HepG2 (cell line): ENCODE results near the gene CNNM2. TPM values are rescaled to one million over a fixed set of nuclear protein-coding genes. Genes with fewer than 3 reads are reported as not detected.

Experiments
- ATAC-seq: fragments of 200-7000 bp; cut with Tn5 transposase; 3 replicates; pipeline ENCODE4 v1.9.1; 2020; ENCODE audit warnings: mild to moderate bottlenecking, moderate library complexity
- BruUV-seq: library from RNA; stranded (reverse); fragments of 400-500 nt; replicated peaks from 2 replicates; lab custom pipeline; 2021; lab: Mats Ljungman, UMichigan
- CTCF ChIA-PET: fragments of 300-600 bp; formaldehyde crosslinking; extraction: SDS; loops from one replicate; lab custom pipeline; 2021; ENCODE audit warnings: low total read pairs, inconsistent platforms, low intra/inter-chr PET ratio; lab: Yijun Ruan, JAX
- POLR2A ChIA-PET: fragments of 350-600 bp; sonication (Branson Sonifier 250); formaldehyde crosslinking; loops from one replicate; lab custom pipeline; 2020; ENCODE audit warnings: antibody characterized with exemption, inconsistent platforms; lab: Yijun Ruan, JAX
- DNase-seq: peaks from one replicate; pipeline ENCODE4 v3.0.0-alpha.2; 2015; ENCODE audit warnings: low spot score
- FAIRE-seq: peaks from 3 replicates; lab custom pipeline; 2011; peaks lifted over from hg19 to GRCh38; lab: Jason Lieb, UNC
- H2AFZ ChIP-seq: one replicate; pipeline ENCODE4 v1.6.1; 2011; ENCODE audit warnings: low read length, inconsistent platforms
- H3K27ac ChIP-seq: fragments of 300-600 bp; 3 replicates; pipeline ENCODE4 v1.8.0; 2011; ENCODE audit warnings: mixed run types, mild to moderate bottlenecking, mixed read lengths, low read length, inconsistent platforms; ENCODE audit not compliant: insufficient read depth; ENCODE audit errors: extremely low read length
- H3K27me3 ChIP-seq, 2 experiments: fragments of 200-600 bp in 1 of 2; 2 replicates in 1 of 2; 3 replicates in 1 of 2; pipeline versions ENCODE4 v1.6.0 to v1.8.0; 2011; ENCODE audit warnings: low read length in 2 of 2, mild to moderate bottlenecking in 2 of 2, moderate library complexity in 2 of 2, inconsistent platforms in 1 of 2; ENCODE audit not compliant: insufficient read depth in 2 of 2, control insufficient read depth in 1 of 2
- H3K36me3 ChIP-seq, 2 experiments: fragments of 200-600 bp in 1 of 2; replicated peaks in 1 of 2; 2 replicates in 1 of 2; 3 replicates in 1 of 2; pipeline versions ENCODE4 v1.5.1 to v1.8.0; 2011; ENCODE audit warnings: low read length in 2 of 2, inconsistent platforms in 1 of 2; ENCODE audit not compliant: insufficient read depth in 2 of 2, control insufficient read depth in 1 of 2
- H3K4me1 ChIP-seq: 2 replicates; pipeline ENCODE4 v1.5.1; 2012; ENCODE audit warnings: low read length, inconsistent platforms; ENCODE audit not compliant: insufficient read depth
- H3K4me2 ChIP-seq: 2 replicates; pipeline ENCODE4 v1.6.0; 2011; ENCODE audit warnings: low read depth, low read length, inconsistent platforms
- H3K4me3 ChIP-seq, 3 experiments: fragments of 200-600 bp in 1 of 3; sonication (generic), shearing (Covaris generic) in 1 of 3; replicated peaks in 1 of 3; 2 replicates each; pipeline ENCODE4 v1.5.1; 2011 to 2016; ENCODE audit warnings: low read length in 3 of 3, inconsistent platforms in 2 of 3, low read depth in 2 of 3, mild to moderate bottlenecking in 2 of 3, control low read depth in 1 of 3, mixed read lengths in 1 of 3; ENCODE audit not compliant: insufficient read depth in 1 of 3
- H3K79me2 ChIP-seq: one replicate; pipeline ENCODE4 v1.6.1; 2011; ENCODE audit warnings: low read length, inconsistent platforms; ENCODE audit not compliant: insufficient read depth
- H3K9ac ChIP-seq: 2 replicates; pipeline ENCODE4 v1.6.0; 2011; ENCODE audit warnings: mild to moderate bottlenecking, low read depth, low read length, inconsistent platforms; ENCODE audit not compliant: insufficient read depth
- H3K9me3 ChIP-seq: 2 replicates; pipeline ENCODE4 v1.5.1; 2012; ENCODE audit warnings: mild to moderate bottlenecking, low read length
- H4K20me1 ChIP-seq: 2 replicates; pipeline ENCODE4 v1.6.0; 2011; ENCODE audit warnings: inconsistent platforms, mild to moderate bottlenecking, low read length, moderate library complexity; ENCODE audit not compliant: insufficient read depth
- CEBPG ChIP-seq: IDR thresholded peaks from 2 replicates; pipeline ENCODE4 v1.6.1; 2016
- DNMT1 ChIP-seq: sonication (generic); formaldehyde crosslinking; IDR thresholded peaks from 2 replicates; pipeline ENCODE4 v1.5.1; 2020; ENCODE audit warnings: mild to moderate bottlenecking, missing genetic modification reagents
- NFATC3 ChIP-seq: sonication (generic); formaldehyde crosslinking; IDR thresholded peaks from 2 replicates; pipeline ENCODE4 v1.5.1; 2020; ENCODE audit warnings: mild to moderate bottlenecking, missing genetic modification reagents
- NR2F6 ChIP-seq, 2 experiments: IDR thresholded peaks; 2 replicates each; pipeline ENCODE4 v1.6.1; 2016; ENCODE audit warnings: antibody characterized with exemption in 1 of 2, mild to moderate bottlenecking in 1 of 2
- TBP ChIP-seq: sonication (generic); formaldehyde crosslinking; IDR thresholded peaks from 2 replicates; pipeline ENCODE4 v1.5.0; 2020; ENCODE audit warnings: missing genetic modification reagents
- ZBTB3 ChIP-seq: sonication (generic); formaldehyde crosslinking; IDR thresholded peaks from 2 replicates; pipeline ENCODE4 v1.4.0; 2020; ENCODE audit warnings: low read depth, mild to moderate bottlenecking, moderate library complexity, missing genetic modification reagents, borderline replicate concordance
- ZNF124 ChIP-seq: sonication (generic); formaldehyde crosslinking; IDR thresholded peaks from 2 replicates; pipeline ENCODE4 v1.4.0; 2020; ENCODE audit warnings: missing genetic modification reagents
- ZNF432 ChIP-seq: sonication (generic); formaldehyde crosslinking; IDR thresholded peaks from 2 replicates; pipeline ENCODE4 v1.5.0; 2020; ENCODE audit warnings: missing genetic modification reagents, mild to moderate bottlenecking, borderline replicate concordance
- ZNF563 ChIP-seq: sonication (generic); formaldehyde crosslinking; IDR thresholded peaks from 2 replicates; pipeline ENCODE4 v1.8.0; 2022; ENCODE audit warnings: mild to moderate bottlenecking, moderate library complexity, missing genetic modification reagents
- WGBS: methylation state at CpG from one replicate; pipeline ENCODE4 v1.1.6; 2017; ENCODE audit warnings: low lambda C conversion rate; 5-methylcytosine and 5-hydroxymethylcytosine counted together
- in situ Hi-C: cut with HindIII; loops from 2 replicates; pipeline ENCODE4 v1.10.0; 2017; ENCODE audit warnings: low pct_unique_long_range_greater_than_20kb; ENCODE audit not compliant: extremely low pct_ligation_motif_present
- intact Hi-C: fragments of 100-400 bp; cut with micrococcal nuclease; formaldehyde crosslinking; loops from one replicate; pipeline ENCODE4 v1.10.0; 2022; ENCODE audit not compliant: unreplicated experiment
- polyA plus RNA-seq, 8 experiments: library from polyadenylated mRNA; depleted of rRNA in 3 of 8; stranded (reverse) in 7 of 8; unstranded in 1 of 8; fragments of >200 nt; fragmentation: Illumina TruSeq in 4 of 8; extraction: Trizol in 4 of 8; gene quantifications; 2 replicates each; pipeline versions ENCODE4 v1.2.1 to v1.2.3, GENCODE V29; 2011 to 2016; ENCODE audit warnings: low read depth in 4 of 8, missing spikeins in 1 of 8, mixed read lengths in 1 of 8; ENCODE audit not compliant: insufficient read depth in 1 of 8
- total RNA-seq, 5 experiments: library from RNA; depleted of rRNA; stranded (reverse); fragments of >200 nt; fragmentation: Illumina TruSeq; extraction: Trizol; gene quantifications; 2 replicates each; pipeline ENCODE4 v1.2.3, GENCODE V29; 2016; ENCODE audit warnings: low read depth in 1 of 5
- TF ChIP-seq, protein P1 (sequence below): sonication (generic); formaldehyde crosslinking; IDR thresholded peaks from 2 replicates; pipeline ENCODE4 v1.4.0; 2020; ENCODE audit warnings: mild to moderate bottlenecking, missing genetic modification reagents
- TF ChIP-seq, protein P2 (sequence below): sonication (generic); formaldehyde crosslinking; IDR thresholded peaks from 2 replicates; pipeline ENCODE4 v1.8.0; 2022; ENCODE audit warnings: mild to moderate bottlenecking, missing genetic modification reagents, moderate library complexity
- TF ChIP-seq, protein P3 (sequence below), 2 experiments: fragments of 450-650 bp in 1 of 2; sonication (generic) in 1 of 2; formaldehyde crosslinking in 1 of 2; IDR thresholded peaks; 2 replicates each; pipeline versions ENCODE4 v1.6.1 to v1.8.0; 2016 to 2022; ENCODE audit warnings: antibody characterized with exemption in 1 of 2, mild to moderate bottlenecking in 1 of 2, missing genetic modification reagents in 1 of 2
- TF ChIP-seq, protein P4 (sequence below): sonication (generic); formaldehyde crosslinking; IDR thresholded peaks from 2 replicates; pipeline ENCODE4 v1.5.0; 2020; ENCODE audit warnings: mild to moderate bottlenecking, missing genetic modification reagents, moderate library complexity

The CNNM2 gene
- total and polyA plus RNA-seq, 2 of the 13 experiments (the other 11 are each of a cell fraction or from before 2014, with no cell fraction given), result 7.1 to 9.0 TPM

DNA sequence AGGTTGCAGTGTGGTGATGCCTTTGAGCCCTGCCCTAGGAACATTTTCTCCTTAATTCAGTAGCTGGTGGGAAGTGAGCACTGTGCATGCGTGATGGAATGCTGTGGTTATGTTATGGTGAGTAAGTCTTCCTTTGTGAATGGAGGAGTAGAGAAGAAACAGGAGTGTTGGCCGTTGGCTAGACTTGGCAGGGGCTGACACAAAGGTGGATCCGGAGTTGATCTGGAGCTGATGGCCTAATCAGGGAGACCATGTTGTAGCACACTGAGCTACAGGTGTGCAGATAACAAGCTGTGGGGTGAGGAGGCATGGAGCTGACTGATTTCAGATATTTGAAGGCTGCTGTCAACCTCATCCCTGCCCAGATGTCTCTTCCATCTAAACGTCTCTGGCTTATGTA, 122.3 kb downstream of the CNNM2 start:
- no TSS peak for BruUV-seq
- no peak for TF ChIP-seq NFATC3 (CRISPR knock-in tag)
- no peak for TF ChIP-seq ZNF432 (CRISPR knock-in tag)
- TF ChIP-seq NR2F6 (IDR thresholded peaks at IDR 0.05), result no peak
- TF ChIP-seq NR2F6 (CRISPR knock-in tag; IDR thresholded peaks at IDR 0.05), result no peak
- no peak for TF ChIP-seq ZBTB3 (CRISPR knock-in tag)
- TF ChIP-seq, protein P1, sequence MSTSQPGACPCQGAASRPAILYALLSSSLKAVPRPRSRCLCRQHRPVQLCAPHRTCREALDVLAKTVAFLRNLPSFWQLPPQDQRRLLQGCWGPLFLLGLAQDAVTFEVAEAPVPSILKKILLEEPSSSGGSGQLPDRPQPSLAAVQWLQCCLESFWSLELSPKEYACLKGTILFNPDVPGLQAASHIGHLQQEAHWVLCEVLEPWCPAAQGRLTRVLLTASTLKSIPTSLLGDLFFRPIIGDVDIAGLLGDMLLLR, result no peak
- TF ChIP-seq CEBPG, result no peak
- TF ChIP-seq DNMT1 (CRISPR knock-in tag), result no peak
- TF ChIP-seq ZNF124 (CRISPR knock-in tag), result no peak
- TF ChIP-seq ZNF563, result no peak
- TF ChIP-seq, protein P2, sequence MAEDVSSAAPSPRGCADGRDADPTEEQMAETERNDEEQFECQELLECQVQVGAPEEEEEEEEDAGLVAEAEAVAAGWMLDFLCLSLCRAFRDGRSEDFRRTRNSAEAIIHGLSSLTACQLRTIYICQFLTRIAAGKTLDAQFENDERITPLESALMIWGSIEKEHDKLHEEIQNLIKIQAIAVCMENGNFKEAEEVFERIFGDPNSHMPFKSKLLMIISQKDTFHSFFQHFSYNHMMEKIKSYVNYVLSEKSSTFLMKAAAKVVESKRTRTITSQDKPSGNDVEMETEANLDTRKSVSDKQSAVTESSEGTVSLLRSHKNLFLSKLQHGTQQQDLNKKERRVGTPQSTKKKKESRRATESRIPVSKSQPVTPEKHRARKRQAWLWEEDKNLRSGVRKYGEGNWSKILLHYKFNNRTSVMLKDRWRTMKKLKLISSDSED, result no peak
- TF ChIP-seq, protein P3, sequence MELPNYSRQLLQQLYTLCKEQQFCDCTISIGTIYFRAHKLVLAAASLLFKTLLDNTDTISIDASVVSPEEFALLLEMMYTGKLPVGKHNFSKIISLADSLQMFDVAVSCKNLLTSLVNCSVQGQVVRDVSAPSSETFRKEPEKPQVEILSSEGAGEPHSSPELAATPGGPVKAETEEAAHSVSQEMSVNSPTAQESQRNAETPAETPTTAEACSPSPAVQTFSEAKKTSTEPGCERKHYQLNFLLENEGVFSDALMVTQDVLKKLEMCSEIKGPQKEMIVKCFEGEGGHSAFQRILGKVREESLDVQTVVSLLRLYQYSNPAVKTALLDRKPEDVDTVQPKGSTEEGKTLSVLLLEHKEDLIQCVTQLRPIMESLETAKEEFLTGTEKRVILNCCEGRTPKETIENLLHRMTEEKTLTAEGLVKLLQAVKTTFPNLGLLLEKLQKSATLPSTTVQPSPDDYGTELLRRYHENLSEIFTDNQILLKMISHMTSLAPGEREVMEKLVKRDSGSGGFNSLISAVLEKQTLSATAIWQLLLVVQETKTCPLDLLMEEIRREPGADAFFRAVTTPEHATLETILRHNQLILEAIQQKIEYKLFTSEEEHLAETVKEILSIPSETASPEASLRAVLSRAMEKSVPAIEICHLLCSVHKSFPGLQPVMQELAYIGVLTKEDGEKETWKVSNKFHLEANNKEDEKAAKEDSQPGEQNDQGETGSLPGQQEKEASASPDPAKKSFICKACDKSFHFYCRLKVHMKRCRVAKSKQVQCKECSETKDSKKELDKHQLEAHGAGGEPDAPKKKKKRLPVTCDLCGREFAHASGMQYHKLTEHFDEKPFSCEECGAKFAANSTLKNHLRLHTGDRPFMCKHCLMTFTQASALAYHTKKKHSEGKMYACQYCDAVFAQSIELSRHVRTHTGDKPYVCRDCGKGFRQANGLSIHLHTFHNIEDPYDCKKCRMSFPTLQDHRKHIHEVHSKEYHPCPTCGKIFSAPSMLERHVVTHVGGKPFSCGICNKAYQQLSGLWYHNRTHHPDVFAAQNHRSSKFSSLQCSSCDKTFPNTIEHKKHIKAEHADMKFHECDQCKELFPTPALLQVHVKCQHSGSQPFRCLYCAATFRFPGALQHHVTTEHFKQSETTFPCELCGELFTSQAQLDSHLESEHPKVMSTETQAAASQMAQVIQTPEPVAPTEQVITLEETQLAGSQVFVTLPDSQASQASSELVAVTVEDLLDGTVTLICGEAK (IDR thresholded peaks at IDR 0.05), result no peak
- TF ChIP-seq, protein P3 (CRISPR knock-in tag; IDR thresholded peaks at IDR 0.05), result no peak
- no peak for TF ChIP-seq TBP (CRISPR knock-in tag)
- TF ChIP-seq, protein P4, sequence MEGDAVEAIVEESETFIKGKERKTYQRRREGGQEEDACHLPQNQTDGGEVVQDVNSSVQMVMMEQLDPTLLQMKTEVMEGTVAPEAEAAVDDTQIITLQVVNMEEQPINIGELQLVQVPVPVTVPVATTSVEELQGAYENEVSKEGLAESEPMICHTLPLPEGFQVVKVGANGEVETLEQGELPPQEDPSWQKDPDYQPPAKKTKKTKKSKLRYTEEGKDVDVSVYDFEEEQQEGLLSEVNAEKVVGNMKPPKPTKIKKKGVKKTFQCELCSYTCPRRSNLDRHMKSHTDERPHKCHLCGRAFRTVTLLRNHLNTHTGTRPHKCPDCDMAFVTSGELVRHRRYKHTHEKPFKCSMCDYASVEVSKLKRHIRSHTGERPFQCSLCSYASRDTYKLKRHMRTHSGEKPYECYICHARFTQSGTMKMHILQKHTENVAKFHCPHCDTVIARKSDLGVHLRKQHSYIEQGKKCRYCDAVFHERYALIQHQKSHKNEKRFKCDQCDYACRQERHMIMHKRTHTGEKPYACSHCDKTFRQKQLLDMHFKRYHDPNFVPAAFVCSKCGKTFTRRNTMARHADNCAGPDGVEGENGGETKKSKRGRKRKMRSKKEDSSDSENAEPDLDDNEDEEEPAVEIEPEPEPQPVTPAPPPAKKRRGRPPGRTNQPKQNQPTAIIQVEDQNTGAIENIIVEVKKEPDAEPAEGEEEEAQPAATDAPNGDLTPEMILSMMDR (CRISPR knock-in tag), result no peak

More for the DNA sequence above, 122.3 kb downstream of the CNNM2 start:
- no peak overlapping the region for H3K4me3 ChIP-seq
- DNase-seq (no peak), ATAC-seq (no peak), FAIRE-seq (no peak)
- H3K9ac ChIP-seq, result no peak overlapping the region
- ChIA-PET CTCF (no interaction called here), POLR2A (no interaction called here)
- no peak overlapping the region for H3K27ac ChIP-seq
- 94% methylated on average over 4 of the region's 4 CpGs for WGBS
- peaks cover 4% of the 10 kb centered on the region for H3K79me2 ChIP-seq
- H3K27me3 ChIP-seq, result no peaks in the 10 kb centered on the region; a peak in 1 of 5 replicates
- H3K36me3 ChIP-seq, result no peaks in the 10 kb centered on the region
- H3K4me1 ChIP-seq, result peaks cover 15% of the 10 kb centered on the region
- no peak overlapping the region for H3K4me2 ChIP-seq
- H2AFZ ChIP-seq, result no peak overlapping the region
- no peaks in the 10 kb centered on the region for H4K20me1 ChIP-seq
- in situ Hi-C loops (no loop called here), intact Hi-C loops (no loop called here)
- H3K9me3 ChIP-seq, result no peaks in the 10 kb centered on the region
